GM21423 (cell line): Measurements from ENCODE around the gene CD84.
"Not testable (repeated sequence)": the region's sequence is repeated elsewhere in the genome, so short reads cannot be mapped to it uniquely, and the experiment has no call there.

Experiments used
- ATAC-seq: cut with Tn5 transposase; IDR thresholded peaks from one replicate; pipeline ENCODE4 v1.9.1; 2021; ENCODE audit warnings: mild to moderate bottlenecking, moderate library complexity; ENCODE audit not compliant: unreplicated experiment

CD84 gene

GRCh38 chr1:160519642-160520435, 59.5 kb downstream of the CD84 start:
- no peak for ATAC-seq

DNA sequence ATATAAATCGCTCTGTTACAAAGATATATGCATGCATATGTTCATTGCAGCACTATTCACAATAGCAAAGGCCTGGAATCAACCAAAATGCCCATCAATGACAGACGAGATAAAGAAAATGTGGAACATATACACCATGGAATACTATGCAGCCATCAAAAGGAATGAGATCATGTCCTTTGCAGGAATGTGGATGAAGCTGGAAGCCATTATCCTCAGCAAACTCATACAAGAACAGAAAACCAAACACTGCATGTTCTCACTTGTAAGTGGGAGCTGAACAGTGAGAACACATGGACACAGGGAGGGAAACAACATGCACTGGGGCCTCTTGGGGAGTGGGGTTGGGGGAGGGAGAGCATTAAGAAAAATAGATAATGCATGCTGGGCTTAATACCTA, 61.8 kb downstream of the CD84 start:
- not testable (repeated sequence) for ATAC-seq

DNA sequence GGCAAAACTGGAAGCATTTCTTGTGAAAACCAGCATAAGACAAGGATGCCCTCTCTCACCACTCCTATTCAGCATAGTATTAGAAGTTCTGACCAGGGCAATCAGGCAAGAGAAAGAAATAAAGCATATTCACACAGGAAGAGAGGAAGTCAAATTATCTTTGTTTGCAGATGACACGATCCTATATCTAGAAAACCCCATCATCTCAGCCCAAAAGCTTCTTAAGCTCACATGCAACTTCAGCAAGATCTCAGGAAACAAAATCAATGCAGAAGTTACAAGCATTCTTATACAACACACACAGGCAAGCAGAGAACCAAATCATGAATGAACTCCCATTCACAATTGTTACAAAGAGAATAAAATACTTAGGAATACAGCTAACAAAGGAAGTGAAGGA, 63.4 kb downstream of the CD84 start:
- ATAC-seq = not testable (repeated sequence)

DNA sequence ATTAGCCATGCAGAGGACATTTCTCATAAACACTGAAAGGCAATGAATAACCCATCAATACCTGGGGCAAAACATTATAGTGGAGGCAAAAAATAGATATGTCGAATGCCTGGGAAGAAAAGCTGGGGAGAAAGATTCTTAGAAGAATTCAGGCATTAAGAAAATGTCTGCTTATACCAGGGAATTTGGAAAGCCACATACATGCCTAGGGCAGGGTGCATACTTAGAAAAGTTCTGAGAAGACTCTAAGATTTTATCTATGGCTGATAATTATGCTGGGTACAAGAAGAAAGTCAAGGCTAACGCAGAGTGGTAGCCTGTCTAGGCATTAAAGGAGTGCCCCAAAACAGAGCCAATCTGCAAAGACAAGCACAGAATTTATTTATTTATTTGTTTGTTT, 74.6 kb downstream of the CD84 start:
- ATAC-seq = no peak

- no peak for ATAC-seq
Observed at GRCh38 chr1:160503087-160503486, 76.2 kb downstream of the CD84 start.

- no peak for ATAC-seq
Observed at GRCh38 chr1:160500321-160500990, 78.8 kb downstream of the CD84 start.

GRCh38 chr1:160499631-160500030, 79.7 kb downstream of the CD84 start:
- ATAC-seq = no peak

DNA sequence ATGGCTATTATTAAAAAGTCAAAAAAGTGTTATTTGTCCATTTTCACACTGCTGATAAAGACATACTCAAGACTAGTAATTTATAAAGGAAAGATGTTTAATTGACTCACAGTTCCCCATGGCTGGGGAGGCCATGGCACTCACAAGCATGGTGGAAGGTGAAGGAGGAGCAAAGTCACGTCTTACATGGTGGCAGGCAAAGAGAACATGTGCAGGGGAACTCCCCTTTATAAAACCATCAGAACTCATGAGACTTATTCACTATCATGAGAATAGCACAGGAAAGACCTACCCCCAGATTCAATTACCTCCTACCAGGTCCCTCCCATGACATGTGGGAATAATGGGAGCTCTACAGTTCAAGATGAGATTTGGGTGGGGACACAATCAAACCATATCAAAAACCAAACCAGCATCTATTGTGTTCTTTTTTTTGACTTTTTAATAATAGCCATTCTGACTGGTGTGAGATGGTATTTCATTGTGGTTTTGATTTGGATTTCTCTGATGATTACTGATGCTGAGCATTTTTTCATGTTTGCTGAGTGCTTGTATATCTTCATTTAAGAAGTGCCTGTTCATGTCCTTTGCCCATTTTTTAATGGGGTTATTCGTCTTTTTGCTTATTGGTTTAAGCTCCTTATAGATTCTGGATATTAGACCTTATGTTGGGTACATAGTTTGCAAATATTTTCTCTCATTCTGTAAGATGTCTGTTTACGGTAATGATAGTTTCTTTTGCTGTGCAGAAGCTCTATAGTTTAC, 80.8 kb downstream of the CD84 start:
- not testable (repeated sequence) for ATAC-seq

- no peak for ATAC-seq
Observed at GRCh38 chr1:160496334-160496733, 83.0 kb downstream of the CD84 start.

DNA sequence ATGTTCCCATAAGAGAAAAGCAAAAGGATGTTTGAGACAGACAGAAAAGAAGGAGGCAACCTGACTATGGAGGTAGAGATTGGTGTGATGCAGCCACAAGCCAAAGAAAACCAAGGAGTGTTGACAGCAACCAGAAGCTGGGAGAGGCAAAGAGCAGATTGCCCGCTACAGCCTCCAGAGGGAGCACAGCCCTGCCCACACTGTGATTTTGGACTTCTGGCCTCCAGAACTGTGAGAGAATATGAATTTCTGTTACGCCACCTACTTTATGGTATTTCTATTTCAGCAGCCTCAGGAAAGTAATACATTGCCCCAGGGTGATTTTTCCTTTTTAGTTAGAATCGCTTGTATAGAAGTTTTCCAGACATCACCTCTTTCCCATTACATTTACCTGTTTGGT, 84.7 kb downstream of the CD84 start:
- no peak for ATAC-seq

- ATAC-seq = no peak
Observed at GRCh38 chr1:160492617-160493016, 86.7 kb downstream of the CD84 start.

- no peak for ATAC-seq
Observed at GRCh38 chr1:160491981-160492380, 87.3 kb downstream of the CD84 start.
